ENCODE results near the gene SLC2A13. TPM values are rescaled to one million over a fixed set of nuclear protein-coding genes. Genes with fewer than 3 reads are reported as not detected.

SLC2A13 gene
- polyA plus RNA-seq, 3 donors, result 2.2 to 2.9 (median 2.5) TPM

DNA sequence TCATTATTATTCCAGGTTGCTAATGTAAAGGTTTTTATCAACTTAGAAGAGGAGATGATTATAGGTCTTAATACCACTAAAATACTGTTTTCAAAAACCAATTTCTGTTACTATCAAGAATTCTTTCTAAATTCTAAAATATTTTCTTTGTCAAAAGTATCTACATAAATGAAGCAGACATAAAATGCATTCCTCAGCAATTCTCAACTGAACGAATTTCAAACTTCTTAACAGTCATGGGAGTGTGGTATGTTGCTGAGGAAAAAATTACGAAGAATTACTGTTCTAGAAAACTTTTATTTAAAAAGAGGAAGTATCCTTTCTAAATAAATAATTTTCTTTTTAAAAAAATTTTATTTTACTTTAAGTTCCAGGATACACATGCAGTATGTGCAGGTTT lies 146.4 kb downstream of the SLC2A13 start:
- no peaks in the 10 kb centered on the region for H3K27me3 ChIP-seq (ENCODE audit: control insufficient read depth in 2 of 2, insufficient read depth in 2 of 2, low read length in 2 of 2)
- H2AFZ ChIP-seq (ENCODE audit: insufficient read depth, low read depth, low read length, poor library complexity, severe bottlenecking), result no peak overlapping the region
- no peaks in the 10 kb centered on the region for H3K9me3 ChIP-seq (replicated peaks in 1 of 2; ENCODE audit: control insufficient read depth in 1 of 2, insufficient read depth in 1 of 2, low read length in 2 of 2)
- intact Hi-C loops (cut with micrococcal nuclease), result no loop called here
- no peaks in the 10 kb centered on the region for H3K4me1 ChIP-seq (ENCODE audit: control insufficient read depth in 1 of 2, insufficient read depth in 2 of 2, low read length in 2 of 2)
- H3K36me3 Mint-ChIP-seq, result peaks cover 0 to 4% of the 10 kb centered on the region in 2 donors
- peaks cover 0 to 3% (median 1%) of the 10 kb centered on the region in 3 donors for H3K27me3 Mint-ChIP-seq (ENCODE audit: low read depth in 3 of 3)
- H3K4me2 ChIP-seq (replicated peaks; ENCODE audit: extremely low read depth, low read length, poor library complexity, severe bottlenecking), result no peak overlapping the region
- WGBS (ENCODE audit: insufficient coverage), result no CpG with 5 or more reads among the region's 2 CpGs
- no peaks in the 10 kb centered on the region for H3K79me2 ChIP-seq (ENCODE audit: insufficient read depth, low read length)
- H3K36me3 ChIP-seq (replicated peaks in 1 of 2; ENCODE audit: control insufficient read depth in 1 of 2, insufficient read depth in 2 of 2, low read length in 2 of 2), result no peaks in the 10 kb centered on the region
- no peak overlapping the region for H3K27ac Mint-ChIP-seq
- H3K4me1 Mint-ChIP-seq, result peaks cover 9% of the 10 kb centered on the region
- TF ChIP-seq, protein P1, sequence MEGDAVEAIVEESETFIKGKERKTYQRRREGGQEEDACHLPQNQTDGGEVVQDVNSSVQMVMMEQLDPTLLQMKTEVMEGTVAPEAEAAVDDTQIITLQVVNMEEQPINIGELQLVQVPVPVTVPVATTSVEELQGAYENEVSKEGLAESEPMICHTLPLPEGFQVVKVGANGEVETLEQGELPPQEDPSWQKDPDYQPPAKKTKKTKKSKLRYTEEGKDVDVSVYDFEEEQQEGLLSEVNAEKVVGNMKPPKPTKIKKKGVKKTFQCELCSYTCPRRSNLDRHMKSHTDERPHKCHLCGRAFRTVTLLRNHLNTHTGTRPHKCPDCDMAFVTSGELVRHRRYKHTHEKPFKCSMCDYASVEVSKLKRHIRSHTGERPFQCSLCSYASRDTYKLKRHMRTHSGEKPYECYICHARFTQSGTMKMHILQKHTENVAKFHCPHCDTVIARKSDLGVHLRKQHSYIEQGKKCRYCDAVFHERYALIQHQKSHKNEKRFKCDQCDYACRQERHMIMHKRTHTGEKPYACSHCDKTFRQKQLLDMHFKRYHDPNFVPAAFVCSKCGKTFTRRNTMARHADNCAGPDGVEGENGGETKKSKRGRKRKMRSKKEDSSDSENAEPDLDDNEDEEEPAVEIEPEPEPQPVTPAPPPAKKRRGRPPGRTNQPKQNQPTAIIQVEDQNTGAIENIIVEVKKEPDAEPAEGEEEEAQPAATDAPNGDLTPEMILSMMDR (IDR thresholded peaks at IDR 0.05), result no peak
- peaks cover 0 to 10% (median 2%) of the 10 kb centered on the region in 7 donors for H3K9me3 Mint-ChIP-seq
- DNase-seq, result no peak
- H4K20me1 ChIP-seq (ENCODE audit: insufficient read depth, low read length), result no peaks in the 10 kb centered on the region
- no peak overlapping the region for H3K4me3 ChIP-seq (replicated peaks in 1 of 3; ENCODE audit: low read depth in 2 of 3, low read length in 3 of 3)
- H3K27ac ChIP-seq (ENCODE audit: low read depth in 1 of 2, low read length in 2 of 2), result no peak overlapping the region
- no peak overlapping the region for H3K9ac ChIP-seq (ENCODE audit: insufficient read depth, low read length, poor library complexity, severe bottlenecking)
- no peak overlapping the region for H3K4me3 Mint-ChIP-seq

DNA sequence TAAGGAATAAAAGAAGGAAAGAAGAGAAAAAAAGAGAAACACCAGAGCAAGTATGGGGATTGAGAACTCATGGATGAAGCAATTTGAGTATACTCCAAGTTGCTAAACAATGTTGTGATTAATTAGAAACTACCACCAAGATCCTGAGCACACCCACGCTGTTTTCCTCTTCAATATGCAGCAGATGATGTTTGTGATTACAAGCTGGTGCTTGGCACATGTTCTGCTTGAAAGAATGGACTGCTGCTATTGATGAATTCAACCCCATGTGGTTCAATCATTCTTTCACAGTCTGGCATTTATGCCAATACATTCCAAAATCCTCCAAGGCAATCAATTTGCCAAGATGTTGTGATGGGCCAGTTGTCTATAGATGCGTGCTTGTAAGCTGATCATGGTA lies 146.8 kb downstream of the SLC2A13 start:
- intact Hi-C loops (cut with micrococcal nuclease), result no loop called here
- H3K9me3 Mint-ChIP-seq, result peaks cover 0 to 10% (median 2%) of the 10 kb centered on the region in 7 donors
- Histone ChIP-seq H3K36me3 (replicated peaks in 1 of 2; ENCODE audit: control insufficient read depth in 1 of 2, insufficient read depth in 2 of 2, low read length in 2 of 2) (no peaks in the 10 kb centered on the region), H3K4me1 (ENCODE audit: control insufficient read depth in 1 of 2, insufficient read depth in 2 of 2, low read length in 2 of 2) (no peaks in the 10 kb centered on the region), H3K4me2 (replicated peaks; ENCODE audit: extremely low read depth, low read length, poor library complexity, severe bottlenecking) (no peak overlapping the region), H3K27me3 (ENCODE audit: control insufficient read depth in 2 of 2, insufficient read depth in 2 of 2, low read length in 2 of 2) (no peaks in the 10 kb centered on the region), H3K9ac (ENCODE audit: insufficient read depth, low read length, poor library complexity, severe bottlenecking) (no peak overlapping the region), H3K9me3 (replicated peaks in 1 of 2; ENCODE audit: control insufficient read depth in 1 of 2, insufficient read depth in 1 of 2, low read length in 2 of 2) (no peaks in the 10 kb centered on the region), H3K79me2 (ENCODE audit: insufficient read depth, low read length) (no peaks in the 10 kb centered on the region), H2AFZ (ENCODE audit: insufficient read depth, low read depth, low read length, poor library complexity, severe bottlenecking) (no peak overlapping the region), H3K27ac (ENCODE audit: low read depth in 1 of 2, low read length in 2 of 2) (no peak overlapping the region), H4K20me1 (ENCODE audit: insufficient read depth, low read length) (no peaks in the 10 kb centered on the region), H3K4me3 (replicated peaks in 1 of 3; ENCODE audit: low read depth in 2 of 3, low read length in 3 of 3) (no peak overlapping the region)
- no peak overlapping the region for H3K27ac Mint-ChIP-seq
- no CpG with 5 or more reads among the region's 2 CpGs for WGBS (ENCODE audit: insufficient coverage)
- TF ChIP-seq, protein P1 (IDR thresholded peaks at IDR 0.05), result no peak
- H3K27me3 Mint-ChIP-seq (ENCODE audit: low read depth in 3 of 3), result peaks cover 1 to 3% (median 1%) of the 10 kb centered on the region in 3 donors
- DNase-seq, result no peak
- no peak overlapping the region for H3K4me3 Mint-ChIP-seq
- H3K36me3 Mint-ChIP-seq, result peaks cover 0 to 4% of the 10 kb centered on the region in 2 donors
- H3K4me1 Mint-ChIP-seq, result peaks cover 9% of the 10 kb centered on the region
